Stomach smooth muscle (tissue), 2 donors: Measurements from ENCODE around the gene KIF2C.

Source experiments
- H3K27ac ChIP-seq: one replicate; pipeline ENCODE4 v1.7.0; 2013; ENCODE audit warnings: mild to moderate bottlenecking, low read length, inconsistent platforms
- H3K27me3 ChIP-seq, 2 donors: one replicate each; pipeline ENCODE4 v1.7.0; 2013; ENCODE audit warnings: low read length in 2 of 2; ENCODE audit not compliant: insufficient read depth in 2 of 2, control insufficient read depth in 1 of 2
- H3K36me3 ChIP-seq, 2 donors: one replicate each; pipeline ENCODE4 v1.7.0; 2013; ENCODE audit warnings: low read length in 2 of 2; ENCODE audit not compliant: control insufficient read depth in 2 of 2, insufficient read depth in 2 of 2
- H3K4me1 ChIP-seq: one replicate; pipeline ENCODE4 v1.7.0; 2013; ENCODE audit warnings: low read length; ENCODE audit not compliant: control insufficient read depth, insufficient read depth
- H3K4me3 ChIP-seq, 2 donors: one replicate each; pipeline ENCODE4 v1.7.0; 2013; ENCODE audit warnings: low read length in 2 of 2
- H3K9ac ChIP-seq, 2 donors: one replicate each; pipeline ENCODE4 v1.7.0; 2013; ENCODE audit warnings: low read length in 2 of 2, mild to moderate bottlenecking in 1 of 2
- H3K9me3 ChIP-seq, 2 donors: one replicate each; pipeline ENCODE4 v1.7.0; 2013; ENCODE audit warnings: low read length in 2 of 2; ENCODE audit not compliant: control insufficient read depth in 2 of 2
- donor health status: healthy.
- donor health status: Pancreatic carcinoma.

KIF2C gene

GRCh38 chr1:44775078-44775929 is 35.7 kb downstream of the KIF2C start, which contains the start of gene RPS8:
TSS of gene RPS8 (plus strand) at chr1:44775540. CDS start at chr1:44775597, 57 bp downstream.
- peaks cover 16 to 22% of the 10 kb centered on the region in 2 donors for H3K36me3 ChIP-seq
- H3K4me3 ChIP-seq: peak within 1 kb of the TSS; percentile 73 to 94
- H3K9me3 ChIP-seq: no peaks in the 10 kb centered on the region
- H3K9ac ChIP-seq: peak within 1 kb of the TSS; percentile 89 to 99
- H3K27ac ChIP-seq: peak within 1 kb of the TSS; percentile 98
- peaks cover 20% of the 10 kb centered on the region for H3K4me1 ChIP-seq
- H3K27me3 ChIP-seq: no peaks in the 10 kb centered on the region

GRCh38 chr1:44775930-44776729 is 36.5 kb downstream of the KIF2C start:
- peaks cover 16 to 26% of the 10 kb centered on the region in 2 donors for H3K36me3 ChIP-seq
- H3K4me1 ChIP-seq: peaks cover 20% of the 10 kb centered on the region
- H3K27ac ChIP-seq: peak overlapping the region; percentile 98
- H3K9ac ChIP-seq: peak overlapping the region; percentile 89 to 99
- no peaks in the 10 kb centered on the region for H3K27me3 ChIP-seq
- H3K4me3 ChIP-seq: peak overlapping the region; percentile 73 to 94
- no peaks in the 10 kb centered on the region for H3K9me3 ChIP-seq

GRCh38 chr1:44776730-44777068 is 37.1 kb downstream of the KIF2C start:
- H3K27me3 ChIP-seq: no peaks in the 10 kb centered on the region
- no peaks in the 10 kb centered on the region for H3K9me3 ChIP-seq
- H3K4me1 ChIP-seq: peaks cover 20% of the 10 kb centered on the region
- peaks cover 16 to 26% of the 10 kb centered on the region in 2 donors for H3K36me3 ChIP-seq
- H3K27ac ChIP-seq: peak overlapping the region; percentile 98
- H3K4me3 ChIP-seq: peak overlapping the region; percentile 73 to 94
- H3K9ac ChIP-seq: peak overlapping the region; percentile 89 to 99

GRCh38 chr1:44777547-44777946 is 37.9 kb downstream of the KIF2C start:
- Histone ChIP-seq H3K36me3 (peaks cover 16 to 26% of the 10 kb centered on the region in 2 donors), H3K27ac (no peak overlapping the region), H3K4me3 (no peak overlapping the region), H3K27me3 (no peaks in the 10 kb centered on the region), H3K9me3 (no peaks in the 10 kb centered on the region), H3K4me1 (peaks cover 20% of the 10 kb centered on the region), H3K9ac (no peak overlapping the region)

GRCh38 chr1:44777969-44778635 is 38.5 kb downstream of the KIF2C start:
- Histone ChIP-seq H3K27me3 (no peaks in the 10 kb centered on the region), H3K9me3 (no peaks in the 10 kb centered on the region), H3K36me3 (peaks cover 16 to 26% of the 10 kb centered on the region in 2 donors), H3K9ac (no peak overlapping the region), H3K27ac (no peak overlapping the region), H3K4me1 (peaks cover 20% of the 10 kb centered on the region), H3K4me3 (no peak overlapping the region)

GRCh38 chr1:44778705-44779576 is 39.3 kb downstream of the KIF2C start:
- Histone ChIP-seq H3K27me3 (no peaks in the 10 kb centered on the region), H3K4me1 (peaks cover 26% of the 10 kb centered on the region), H3K36me3 (peaks cover 16 to 26% of the 10 kb centered on the region in 2 donors), H3K27ac (no peak overlapping the region), H3K9me3 (no peaks in the 10 kb centered on the region), H3K9ac (no peak overlapping the region), H3K4me3 (no peak overlapping the region)

- Histone ChIP-seq H3K9me3 (no peaks in the 10 kb centered on the region), H3K4me3 (no peak overlapping the region), H3K27me3 (no peaks in the 10 kb centered on the region), H3K36me3 (peaks cover 16 to 26% of the 10 kb centered on the region in 2 donors), H3K4me1 (peaks cover 38% of the 10 kb centered on the region), H3K9ac (no peak overlapping the region), H3K27ac (no peak overlapping the region)
Measured at GRCh38 chr1:44780583-44781121, 41.0 kb downstream of the KIF2C start.

GRCh38 chr1:44783697-44784093 is 44.1 kb downstream of the KIF2C start:
- Histone ChIP-seq H3K27ac (no peak overlapping the region), H3K36me3 (peaks cover 0 to 12% of the 10 kb centered on the region in 2 donors), H3K4me3 (peak overlapping the region; percentile 6 to 71), H3K27me3 (no peaks in the 10 kb centered on the region), H3K9ac (peak overlapping the region; percentile 24 to 60), H3K9me3 (no peaks in the 10 kb centered on the region), H3K4me1 (peaks cover 32% of the 10 kb centered on the region)

GRCh38 chr1:44784094-44785028 is 44.7 kb downstream of the KIF2C start:
- Histone ChIP-seq H3K36me3 (peaks cover 0 to 6% of the 10 kb centered on the region in 2 donors), H3K27me3 (no peaks in the 10 kb centered on the region), H3K27ac (no peak overlapping the region), H3K9me3 (no peaks in the 10 kb centered on the region), H3K4me3 (peak overlapping the region; percentile 47 to 71), H3K9ac (peak overlapping the region; percentile 24 to 60), H3K4me1 (peaks cover 32% of the 10 kb centered on the region)
